T-helper 1 cell (primary cell): ENCODE measurements around the gene SARDH.
"Not testable (repeated sequence)": the region's sequence is repeated elsewhere in the genome, so short reads cannot be mapped to it uniquely, and the experiment has no call there.

ENCODE experiments used
- DNase-seq, 5 donors: peaks; one replicate each; pipeline ENCODE4 v3.0.0-alpha.2; 2012 to 2020

SARDH gene

DNA sequence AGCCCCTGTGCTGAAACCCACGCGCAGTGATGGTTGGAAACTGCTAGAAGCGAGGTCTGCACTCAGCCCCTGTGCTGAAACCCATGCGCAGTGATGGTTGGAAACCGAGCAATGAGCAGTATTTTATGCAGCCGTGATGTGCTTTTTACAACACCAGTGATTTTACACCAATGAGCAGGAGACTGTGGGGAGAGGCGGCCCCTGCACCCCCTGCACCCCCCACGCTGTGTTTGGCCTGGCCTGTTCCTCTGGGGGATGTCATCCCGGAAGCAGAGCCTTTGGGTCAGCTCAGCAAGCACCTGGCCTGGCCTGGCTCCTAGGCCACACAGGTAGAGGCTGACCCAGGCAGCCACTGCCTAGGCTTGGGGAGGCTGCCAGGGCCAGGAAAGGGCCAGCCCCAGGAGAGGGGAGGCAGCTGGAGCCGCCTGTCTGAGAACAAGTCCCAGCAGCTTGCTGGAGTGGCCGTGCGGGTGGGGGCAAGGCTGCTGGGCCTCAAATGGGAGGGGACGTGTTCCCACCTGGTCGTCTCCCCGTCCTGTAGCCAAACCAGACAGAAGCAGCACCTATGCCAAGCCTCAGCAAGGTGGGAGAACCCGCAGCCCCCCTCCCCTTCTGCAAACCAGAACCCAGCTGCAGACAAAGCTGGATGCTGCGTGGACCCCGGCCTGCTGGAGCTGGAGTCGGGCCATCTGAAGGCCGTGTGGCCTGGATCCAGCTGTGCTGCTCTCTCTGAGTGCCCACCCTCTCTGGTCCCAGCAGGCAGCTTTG is 55.1 kb downstream of the SARDH start:
- no peak for DNase-seq

DNA sequence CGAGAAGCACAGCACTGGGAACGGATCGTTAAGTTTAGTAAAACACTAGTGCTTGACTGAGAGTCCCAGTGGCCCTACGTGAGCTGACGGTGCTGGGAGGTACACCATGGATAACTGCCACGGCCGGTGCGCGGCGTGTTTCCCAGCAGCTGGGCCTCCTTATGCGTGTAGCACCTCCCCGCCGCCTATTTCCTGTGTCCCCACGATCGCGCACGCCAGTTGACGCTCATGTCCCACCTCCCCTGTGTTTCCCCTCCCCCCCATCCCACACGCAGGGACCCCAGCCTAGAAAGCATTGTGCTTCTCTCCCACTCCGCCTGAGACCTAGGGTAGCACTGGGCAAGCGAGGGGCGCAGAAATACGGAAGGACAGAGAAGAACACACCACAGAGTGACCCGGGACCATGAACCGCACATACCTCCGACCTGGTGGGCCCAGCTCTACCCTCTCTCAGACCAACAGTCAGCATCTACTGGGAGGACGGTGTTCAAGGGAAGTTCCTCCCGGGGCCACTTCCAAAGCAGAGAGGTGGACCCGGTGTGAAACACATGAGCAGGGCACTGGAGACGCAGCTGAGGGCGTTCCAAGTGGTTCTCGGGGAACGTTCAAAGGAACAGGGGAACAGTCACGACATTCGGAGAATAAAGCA is 56.4 kb downstream of the SARDH start:
- DNase-seq: no peak

DNA sequence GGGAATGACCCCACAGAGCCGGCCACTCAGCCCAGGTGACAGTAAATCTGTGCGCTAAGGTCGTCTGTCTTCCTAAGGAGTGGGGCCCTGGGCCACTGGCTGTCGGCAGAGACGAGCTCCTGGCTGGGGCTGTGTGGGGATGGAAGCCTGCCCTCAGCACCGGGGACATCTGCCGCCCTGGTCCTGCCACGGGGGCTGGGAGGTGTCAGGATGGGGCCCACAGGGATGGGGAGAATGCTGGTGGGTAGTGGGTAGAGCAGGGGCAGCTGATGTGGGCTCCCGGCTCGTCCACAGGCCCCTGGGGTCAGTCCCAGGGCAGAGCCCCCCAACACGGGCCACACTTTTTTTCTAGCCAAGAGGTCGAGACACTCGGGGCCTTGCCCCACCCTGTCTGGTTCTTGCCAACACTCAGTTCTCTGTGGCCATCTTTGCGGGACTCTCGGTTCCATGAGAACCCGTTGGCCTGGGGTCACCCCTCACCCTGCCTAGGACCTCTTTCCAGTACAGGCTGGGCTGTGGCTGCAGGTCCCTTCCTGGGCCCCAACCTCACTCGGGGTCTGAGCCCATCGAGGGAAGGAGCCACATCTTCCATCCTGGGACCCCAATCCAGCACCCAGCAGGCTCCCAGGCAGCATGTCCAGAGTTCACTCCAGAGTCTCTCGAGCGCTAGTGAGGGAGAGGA is 57.0 kb downstream of the SARDH start:
- DNase-seq: no peak

DNA sequence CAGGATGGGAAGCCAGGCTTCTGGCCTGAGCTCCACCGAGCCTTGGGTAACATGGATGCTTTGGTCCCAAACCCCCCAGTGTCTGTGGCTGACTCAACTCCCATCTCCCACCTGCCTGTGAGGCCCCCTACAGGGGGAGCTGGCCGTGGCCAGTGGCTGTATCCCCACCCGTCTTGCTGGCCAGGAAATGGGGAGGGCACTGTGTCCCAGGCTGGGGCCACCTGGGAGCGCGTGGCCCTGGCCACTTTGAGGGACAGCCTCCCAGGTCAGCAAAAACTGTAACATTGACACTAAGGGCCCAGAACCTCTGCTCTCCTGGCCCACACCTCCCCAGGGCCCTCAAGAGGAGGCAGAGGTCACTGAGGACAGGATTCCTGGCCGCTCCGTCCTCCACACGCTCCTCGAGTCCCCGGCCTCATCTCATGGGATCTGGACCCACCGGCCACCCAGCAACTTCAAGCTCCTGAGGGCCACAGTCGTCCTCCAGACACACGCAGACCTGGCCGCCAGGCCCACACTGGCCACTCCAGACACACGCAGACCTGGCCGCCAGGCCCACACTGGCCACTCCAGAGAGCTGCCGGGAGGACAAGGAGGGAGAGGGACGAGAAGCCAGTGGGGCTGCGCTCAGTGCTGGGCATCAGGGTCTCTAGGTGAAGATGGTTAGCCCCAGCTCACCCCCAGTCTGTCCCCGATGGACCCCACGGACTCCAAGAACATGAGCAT is 57.7 kb downstream of the SARDH start:
- no peak for DNase-seq

DNA sequence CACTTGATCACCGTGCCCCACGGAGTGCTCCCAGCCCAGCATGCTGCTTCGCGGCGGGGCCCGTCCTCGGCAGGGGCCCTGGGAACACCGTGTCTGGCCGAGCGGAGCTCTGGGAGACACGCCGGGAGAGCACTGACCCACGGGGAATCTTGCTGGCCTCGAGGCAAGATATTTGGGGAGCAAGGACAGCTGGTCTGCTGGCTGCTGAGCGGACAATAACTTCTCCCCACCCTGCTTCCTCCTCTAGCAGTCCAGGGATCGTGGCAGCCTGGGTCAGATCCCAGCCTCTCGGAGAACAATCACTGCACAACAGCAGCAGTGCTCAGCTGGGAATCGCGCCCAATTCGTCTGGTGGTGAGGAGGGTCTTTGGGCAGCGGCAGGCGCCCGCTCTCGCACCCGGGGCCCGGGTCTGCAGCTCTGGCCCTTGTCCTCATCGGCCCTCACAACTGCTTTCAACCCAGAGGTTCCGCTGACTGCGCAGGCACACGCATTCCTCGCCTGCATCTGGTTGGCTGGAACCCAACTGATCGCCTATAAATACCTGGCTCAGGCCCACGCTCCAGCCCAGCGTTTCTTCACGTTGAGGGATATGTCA is 58.6 kb downstream of the SARDH start:
- no peak for DNase-seq

DNA sequence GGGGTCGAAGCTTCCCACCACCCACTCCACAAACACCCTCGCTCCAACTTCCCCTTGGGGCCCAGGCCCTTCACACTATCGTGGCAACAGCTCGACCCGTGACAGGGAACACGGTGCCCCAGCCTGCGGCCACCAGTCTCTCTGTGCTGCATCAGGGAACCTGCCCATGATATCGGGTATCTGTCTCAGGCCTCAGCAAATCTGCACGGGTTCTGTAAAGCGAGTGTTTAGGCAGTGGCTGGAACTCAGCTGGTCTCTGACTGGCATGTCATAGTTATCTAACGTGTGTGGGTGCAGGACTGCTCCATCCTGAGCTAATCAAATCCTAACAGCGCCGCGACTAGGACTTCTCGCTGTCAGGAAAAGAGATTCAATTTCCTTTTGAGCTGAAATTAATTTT is 59.1 kb downstream of the SARDH start:
- no peak for DNase-seq

DNA sequence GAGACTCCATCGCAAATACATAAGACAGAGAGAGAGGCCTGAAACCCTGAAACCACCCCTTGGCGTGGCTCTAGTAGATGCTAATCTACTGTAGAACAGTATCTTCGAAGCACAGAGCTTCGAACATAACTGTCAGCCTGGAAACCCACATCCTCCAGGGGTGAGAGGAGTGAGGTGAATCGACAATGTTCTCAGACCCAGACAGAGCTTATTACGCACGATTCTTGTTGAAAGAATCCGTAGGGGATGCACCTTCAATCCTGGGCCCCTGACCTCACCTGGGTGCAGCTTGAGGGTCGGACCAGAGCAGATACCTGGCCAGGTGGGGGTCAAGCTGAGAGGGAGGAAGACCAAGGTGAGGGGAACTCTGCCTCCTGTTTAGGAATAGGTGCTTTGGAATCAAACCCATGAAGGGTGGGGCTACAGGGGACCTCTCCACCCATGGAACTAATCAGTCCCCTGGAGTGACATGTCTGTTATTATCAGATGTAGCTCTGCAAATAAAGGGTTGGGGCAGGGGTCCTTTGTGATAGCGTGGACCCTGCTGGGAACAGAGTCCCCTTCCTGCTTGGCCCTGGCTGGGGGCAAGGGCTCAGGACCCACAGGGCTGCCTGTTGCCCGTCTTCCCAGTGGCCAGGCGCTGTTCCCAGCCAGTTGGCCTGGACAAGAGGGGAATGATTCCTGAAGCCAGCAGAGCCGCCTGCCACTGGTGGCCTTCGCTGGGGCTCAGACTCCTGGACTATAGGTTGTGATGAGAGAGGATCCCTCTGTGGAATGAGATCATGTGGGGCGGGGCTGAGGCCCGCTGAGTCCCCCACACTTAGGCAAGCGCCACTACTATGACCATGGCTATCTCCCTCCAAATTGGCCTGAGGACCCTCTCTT is 60.8 kb downstream of the SARDH start:
- peak in 4 of 5 donors; percentile 51 to 78 (median 62) for DNase-seq

DNA sequence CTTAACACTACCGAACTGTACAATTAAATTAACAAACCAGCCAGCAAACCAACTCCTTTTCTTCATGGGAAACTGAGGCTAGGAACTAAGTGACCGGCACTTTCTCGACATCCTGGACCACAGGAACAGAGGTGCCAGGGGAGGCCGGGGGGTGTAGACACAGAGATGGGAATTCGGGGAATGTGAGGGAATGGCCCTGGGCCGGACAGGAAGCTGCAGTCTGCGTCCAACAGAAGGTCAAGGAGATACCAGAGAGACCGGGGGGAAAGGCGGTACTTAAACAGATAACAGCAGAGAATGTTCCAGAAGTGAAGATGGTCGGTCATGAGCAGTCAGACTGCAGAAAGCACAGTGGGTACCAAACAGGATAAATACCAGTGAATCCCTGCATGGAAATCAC is 61.7 kb downstream of the SARDH start:
- no peak for DNase-seq

DNA sequence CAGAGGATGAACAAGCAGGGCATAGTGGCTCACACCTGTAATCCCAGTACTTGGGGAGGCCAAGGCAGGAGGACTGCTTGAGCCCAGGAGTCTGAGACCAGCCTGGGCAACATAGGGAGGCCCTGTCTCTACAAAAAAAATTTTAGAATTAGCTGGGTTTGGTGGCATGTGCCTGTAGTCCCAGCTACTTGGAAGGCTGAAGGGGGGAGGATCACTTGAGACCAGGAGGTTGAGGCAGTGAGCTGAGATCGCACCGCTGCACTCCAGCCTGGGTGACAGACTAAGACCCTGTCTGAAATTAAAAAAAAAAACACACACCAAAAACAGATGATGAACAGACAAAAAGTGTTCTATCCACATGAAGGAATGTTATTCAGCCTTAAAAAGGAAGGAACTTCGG is 62.4 kb downstream of the SARDH start:
- not testable (repeated sequence) for DNase-seq

DNA sequence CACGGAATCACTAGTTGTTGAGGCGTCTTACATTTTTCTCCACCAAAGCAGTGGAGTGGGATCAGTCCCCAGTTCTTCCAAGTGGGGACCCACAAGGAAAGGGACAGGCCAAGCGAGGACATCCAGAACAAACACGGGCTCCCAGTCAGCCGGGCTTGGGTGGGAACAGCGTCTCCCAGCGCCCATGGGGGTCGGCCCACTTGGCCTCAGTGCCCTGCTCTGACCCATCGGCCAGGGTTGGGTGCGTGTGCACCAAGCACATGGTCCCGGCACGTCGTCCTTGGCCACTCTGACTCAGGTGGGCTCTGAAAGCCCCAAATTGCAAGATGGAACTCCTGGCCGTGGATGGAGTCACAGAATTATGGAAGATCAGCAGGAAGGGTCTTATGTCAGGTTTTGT is 64.1 kb downstream of the SARDH start:
- DNase-seq: no peak

DNA sequence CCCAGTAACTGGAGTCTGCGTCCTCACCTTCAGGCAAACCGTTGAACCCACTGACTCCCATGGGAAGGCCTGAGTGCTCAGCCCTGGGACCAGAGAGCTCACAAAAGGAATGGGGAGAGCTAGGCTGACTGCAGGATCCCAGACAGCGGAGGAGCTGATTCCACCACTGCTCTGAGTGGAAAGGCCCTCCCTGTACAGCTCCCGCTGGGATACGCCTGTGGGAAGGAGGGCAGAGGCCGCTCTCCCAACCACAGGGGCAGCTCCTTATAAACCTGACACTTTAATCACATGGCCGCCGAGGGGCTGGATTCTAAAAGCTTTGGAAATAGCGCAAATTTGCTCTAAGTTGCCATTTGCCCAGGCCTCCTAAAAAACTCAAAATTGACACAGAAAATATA is 64.9 kb downstream of the SARDH start:
- no peak for DNase-seq

DNA sequence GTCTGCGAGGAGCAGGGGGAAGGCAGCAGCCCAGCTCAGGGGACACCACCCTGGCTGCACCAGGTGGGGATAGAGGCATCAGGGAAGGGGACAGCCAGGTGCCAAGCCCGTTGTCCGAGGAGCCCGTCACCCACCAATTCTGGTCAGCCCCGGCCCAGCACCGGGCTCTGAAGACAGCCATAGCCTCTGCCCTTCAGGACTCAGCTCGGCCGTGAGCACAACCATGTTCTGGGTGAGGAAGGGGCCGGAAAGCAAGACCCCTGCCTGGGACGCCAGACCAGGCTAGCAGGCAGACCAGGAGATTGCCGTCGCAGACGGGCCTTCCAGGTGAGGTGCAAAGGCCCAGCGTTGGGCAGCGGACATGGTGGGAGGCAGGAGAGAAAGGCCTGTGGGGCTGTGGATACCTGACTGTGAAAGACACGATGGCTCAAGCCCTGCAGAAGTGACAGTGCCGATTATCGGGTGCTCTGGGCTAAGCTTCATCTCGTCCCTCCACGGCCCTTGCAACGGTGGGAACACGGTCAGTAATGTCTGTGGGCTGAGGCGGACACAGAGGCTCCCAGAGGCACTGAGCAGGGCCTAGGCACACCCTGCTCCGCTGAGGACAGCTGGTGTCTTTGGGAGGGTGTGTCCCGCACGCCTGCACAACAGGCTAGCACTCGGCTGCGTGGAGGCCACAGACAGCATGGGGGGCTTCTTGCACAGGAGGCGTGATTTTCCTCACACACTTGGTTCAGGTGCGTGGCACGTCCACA is 65.5 kb downstream of the SARDH start:
- no peak for DNase-seq

DNA sequence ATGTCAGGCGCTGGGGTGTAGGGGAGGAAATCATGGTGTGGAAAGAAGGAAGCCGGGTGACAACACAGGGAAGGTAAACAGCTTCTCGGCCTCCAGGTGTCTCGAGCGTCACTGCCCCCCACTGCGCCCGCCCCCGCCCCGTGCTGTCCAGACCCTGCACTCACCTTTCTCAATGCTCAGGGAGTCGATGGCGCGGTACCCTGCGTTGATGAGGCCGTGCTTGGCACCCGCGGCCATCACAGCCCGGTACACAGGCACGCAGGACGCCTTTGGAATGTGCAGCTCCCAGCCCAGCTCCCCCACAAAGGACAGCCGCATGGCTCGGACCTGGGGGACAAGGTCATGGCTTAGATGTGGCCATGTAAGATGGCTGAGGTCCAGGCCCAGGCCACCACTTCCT is 66.8 kb downstream of the SARDH start:
- no peak for DNase-seq

DNA sequence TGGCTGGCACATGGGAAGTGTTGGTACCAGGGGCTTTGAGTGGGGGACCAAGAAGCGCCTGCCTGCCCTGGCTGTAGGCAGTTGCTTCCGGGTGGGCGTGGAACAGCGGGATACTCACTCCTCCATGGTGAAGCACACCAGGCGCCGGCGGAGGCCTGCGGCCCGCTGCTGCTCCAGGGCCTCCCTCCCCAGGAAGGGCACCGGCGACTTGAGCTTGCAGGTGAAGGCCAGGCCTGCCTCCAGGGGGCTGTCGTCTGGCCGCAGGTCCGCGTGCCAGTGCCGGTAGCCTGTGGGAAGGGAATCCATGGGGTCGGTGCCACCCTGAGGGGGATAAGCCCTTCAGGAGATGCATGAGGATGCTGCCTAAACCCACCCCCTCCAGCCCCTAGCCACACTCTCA is 67.7 kb downstream of the SARDH start:
- no peak for DNase-seq

DNA sequence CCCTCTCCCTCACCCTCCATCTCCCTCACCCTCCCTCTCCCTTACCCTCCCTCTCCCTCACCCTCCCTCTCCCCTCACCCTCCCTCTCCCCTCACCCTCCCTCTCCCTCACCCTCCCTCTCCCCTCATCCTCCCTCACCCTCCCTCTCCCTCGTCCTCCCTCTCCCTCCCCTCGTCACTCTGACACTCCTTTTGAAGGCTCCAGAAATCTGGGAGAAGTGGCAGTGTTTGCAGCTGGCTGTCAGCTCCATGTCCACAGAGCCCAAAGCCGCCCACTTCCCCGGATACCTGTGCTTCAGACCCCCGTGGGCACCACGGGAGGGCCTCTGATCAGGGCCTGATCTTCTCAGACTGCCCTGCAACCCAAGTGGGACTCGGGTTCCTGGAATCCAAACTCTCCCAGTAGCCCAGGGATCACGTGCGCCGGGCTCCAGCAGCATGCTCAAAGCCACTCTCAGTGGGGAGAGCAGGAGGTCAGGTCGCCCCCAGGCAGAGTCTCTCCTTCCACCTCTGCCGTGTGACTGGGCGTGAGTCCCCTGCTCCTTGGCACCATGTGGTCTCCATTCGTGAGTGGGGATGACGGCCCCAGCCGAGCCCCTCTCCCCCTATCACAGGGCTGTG is 68.9 kb downstream of the SARDH start:
- no peak for DNase-seq

DNA sequence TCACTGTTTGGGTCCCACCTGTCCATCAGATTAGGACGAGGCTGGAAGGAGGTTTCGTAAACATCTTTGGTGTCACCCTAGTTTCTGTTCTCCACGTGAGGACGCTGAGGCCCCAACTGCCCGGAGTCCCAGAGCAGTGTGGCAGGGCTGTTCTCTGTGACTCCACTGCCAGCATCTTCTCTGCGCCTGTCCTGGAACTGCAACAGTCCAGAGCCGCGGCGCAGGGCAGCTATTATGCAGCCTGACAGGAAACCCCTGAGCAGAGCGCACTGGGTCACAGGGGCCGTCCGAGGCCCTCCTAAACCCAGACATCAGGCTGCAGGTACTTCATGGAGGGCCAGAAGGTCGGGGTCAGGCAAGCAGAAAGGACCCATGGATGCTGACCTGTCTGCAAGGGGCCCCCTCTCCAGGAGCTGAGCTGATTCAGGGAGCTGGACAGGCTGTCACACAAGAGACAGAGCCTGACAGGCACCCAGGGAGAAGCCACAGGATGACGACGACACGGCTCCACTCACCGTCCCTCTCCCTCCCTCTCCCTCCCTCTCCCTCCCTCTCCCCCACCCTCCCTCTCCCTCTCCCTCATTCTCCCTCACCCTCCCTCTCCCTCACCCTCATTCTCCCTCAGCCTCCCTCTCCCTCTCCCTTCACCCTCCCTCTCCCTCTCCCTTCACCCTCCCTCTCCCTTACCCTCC is 70.2 kb downstream of the SARDH start:
- no peak for DNase-seq

DNA sequence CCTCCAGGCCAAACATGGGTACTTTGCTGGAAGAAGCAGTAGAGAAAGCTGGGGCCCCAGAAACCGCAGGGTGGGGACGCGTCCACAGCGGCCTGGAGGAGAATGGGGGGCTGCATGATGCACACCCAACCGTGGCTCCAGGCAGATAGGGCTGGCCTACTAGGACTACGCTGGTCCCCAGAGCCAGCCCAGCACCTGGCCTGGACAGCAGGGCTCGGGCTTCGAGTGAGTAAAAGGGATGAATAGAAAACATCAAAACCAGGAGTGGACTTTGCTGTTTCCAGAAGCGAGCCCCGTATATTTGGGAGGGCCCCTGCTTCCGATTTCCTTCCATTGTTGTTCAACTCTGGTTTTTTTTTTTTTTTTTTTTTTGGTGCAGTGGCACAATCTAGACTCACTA is 71.3 kb downstream of the SARDH start:
- no peak for DNase-seq

DNA sequence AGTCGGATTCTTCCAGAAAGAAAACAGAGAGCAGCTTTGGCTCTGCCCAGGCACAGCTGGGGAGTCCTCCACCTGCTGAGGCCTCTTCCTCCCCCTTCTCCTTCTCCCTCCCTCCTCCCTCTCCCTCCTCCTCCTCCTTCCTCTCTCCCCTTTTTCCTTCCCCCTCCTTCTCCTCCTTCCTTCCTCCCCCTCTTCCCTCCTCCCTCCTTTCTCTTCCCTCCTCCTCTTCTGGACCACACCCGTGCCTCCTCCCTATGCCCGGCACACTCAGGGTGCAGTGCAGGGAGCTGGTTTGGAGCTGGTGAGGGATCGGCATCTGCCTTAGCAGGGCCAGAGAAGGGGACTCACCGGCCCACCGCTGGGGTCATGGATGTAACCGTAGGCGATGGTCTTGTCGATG is 71.8 kb downstream of the SARDH start:
- DNase-seq: no peak

DNA sequence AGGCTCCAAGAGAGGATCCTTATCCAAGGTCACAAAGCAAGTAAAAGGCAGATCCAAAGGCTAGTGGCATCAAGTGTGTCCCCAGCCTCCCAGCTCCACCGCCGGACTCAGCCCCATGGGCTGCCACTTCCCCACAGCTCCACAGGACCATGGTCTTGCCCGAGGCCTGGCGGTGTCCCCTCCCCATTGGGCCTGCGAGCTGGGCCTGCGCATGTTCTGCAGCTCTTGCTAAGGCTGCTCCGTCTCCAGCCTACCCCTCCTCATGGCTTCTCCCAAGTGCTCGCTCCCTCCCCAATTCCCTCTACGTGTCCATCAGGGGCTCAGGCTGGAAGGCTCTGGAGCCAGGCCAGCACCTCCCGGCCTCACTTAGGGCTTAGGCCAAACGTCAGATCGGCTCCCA is 72.6 kb downstream of the SARDH start:
- DNase-seq: no peak

DNA sequence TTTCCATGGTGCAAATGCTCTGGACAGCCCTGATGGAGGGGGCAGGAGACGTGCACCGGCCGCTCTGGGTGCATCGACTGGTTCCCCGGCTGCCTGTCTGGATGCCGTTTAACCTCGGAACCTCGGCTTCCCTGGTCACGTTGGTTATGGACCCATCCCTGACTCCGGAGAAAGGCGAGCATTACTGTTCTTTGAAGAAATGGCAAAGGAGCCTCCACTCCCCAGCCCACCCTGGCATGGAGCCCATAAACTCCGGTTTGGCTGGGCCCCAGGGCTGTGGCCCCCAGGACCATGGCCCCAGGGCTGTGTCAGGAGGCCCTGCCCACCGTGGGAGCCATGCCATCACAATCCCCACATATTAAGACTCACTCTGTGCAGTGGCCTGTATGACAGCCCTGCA is 73.1 kb downstream of the SARDH start:
- DNase-seq: no peak
